ENCODE results near the gene MAPK7.

MAPK7 gene

DNA sequence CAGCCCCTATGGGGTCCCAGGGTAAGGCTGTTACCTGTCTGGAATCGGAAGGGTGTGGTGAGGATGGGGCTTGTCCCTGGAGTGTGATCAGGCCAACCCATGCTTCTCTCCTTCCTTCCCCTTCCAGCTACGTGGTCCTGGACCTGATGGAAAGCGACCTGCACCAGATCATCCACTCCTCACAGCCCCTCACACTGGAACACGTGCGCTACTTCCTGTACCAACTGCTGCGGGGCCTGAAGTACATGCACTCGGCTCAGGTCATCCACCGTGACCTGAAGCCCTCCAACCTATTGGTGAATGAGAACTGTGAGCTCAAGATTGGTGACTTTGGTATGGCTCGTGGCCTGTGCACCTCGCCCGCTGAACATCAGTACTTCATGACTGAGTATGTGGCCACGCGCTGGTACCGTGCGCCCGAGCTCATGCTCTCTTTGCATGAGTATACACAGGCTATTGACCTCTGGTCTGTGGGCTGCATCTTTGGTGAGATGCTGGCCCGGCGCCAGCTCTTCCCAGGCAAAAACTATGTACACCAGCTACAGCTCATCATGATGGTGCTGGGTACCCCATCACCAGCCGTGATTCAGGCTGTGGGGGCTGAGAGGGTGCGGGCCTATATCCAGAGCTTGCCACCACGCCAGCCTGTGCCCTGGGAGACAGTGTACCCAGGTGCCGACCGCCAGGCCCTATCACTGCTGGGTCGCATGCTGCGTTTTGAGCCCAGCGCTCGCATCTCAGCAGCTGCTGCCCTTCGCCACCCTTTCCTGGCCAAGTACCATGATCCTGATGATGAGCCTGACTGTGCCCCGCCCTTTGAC lies 2.4 kb downstream of the MAPK7 start:
- DNase-seq (ENCODE audit: low spot score): no peak

DNA sequence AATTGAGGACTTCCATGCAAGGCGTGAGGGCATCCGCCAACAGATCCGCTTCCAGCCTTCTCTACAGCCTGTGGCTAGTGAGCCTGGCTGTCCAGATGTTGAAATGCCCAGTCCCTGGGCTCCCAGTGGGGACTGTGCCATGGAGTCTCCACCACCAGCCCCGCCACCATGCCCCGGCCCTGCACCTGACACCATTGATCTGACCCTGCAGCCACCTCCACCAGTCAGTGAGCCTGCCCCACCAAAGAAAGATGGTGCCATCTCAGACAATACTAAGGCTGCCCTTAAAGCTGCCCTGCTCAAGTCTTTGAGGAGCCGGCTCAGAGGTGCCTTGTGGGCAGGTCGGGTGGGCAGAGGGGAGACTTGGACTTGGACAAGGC lies 3.1 kb downstream of the MAPK7 start:
- no peak for DNase-seq (ENCODE audit: low spot score)

DNA sequence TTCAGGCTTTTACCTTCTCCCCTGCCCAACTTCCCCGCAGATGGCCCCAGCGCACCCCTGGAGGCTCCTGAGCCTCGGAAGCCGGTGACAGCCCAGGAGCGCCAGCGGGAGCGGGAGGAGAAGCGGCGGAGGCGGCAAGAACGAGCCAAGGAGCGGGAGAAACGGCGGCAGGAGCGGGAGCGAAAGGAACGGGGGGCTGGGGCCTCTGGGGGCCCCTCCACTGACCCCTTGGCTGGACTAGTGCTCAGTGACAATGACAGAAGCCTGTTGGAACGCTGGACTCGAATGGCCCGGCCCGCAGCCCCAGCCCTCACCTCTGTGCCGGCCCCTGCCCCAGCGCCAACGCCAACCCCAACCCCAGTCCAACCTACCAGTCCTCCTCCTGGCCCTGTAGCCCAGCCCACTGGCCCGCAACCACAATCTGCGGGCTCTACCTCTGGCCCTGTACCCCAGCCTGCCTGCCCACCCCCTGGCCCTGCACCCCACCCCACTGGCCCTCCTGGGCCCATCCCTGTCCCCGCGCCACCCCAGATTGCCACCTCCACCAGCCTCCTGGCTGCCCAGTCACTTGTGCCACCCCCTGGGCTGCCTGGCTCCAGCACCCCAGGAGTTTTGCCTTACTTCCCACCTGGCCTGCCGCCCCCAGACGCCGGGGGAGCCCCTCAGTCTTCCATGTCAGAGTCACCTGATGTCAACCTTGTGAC lies 3.6 kb downstream of the MAPK7 start:
- DNase-seq (ENCODE audit: low spot score): no peak

DNA sequence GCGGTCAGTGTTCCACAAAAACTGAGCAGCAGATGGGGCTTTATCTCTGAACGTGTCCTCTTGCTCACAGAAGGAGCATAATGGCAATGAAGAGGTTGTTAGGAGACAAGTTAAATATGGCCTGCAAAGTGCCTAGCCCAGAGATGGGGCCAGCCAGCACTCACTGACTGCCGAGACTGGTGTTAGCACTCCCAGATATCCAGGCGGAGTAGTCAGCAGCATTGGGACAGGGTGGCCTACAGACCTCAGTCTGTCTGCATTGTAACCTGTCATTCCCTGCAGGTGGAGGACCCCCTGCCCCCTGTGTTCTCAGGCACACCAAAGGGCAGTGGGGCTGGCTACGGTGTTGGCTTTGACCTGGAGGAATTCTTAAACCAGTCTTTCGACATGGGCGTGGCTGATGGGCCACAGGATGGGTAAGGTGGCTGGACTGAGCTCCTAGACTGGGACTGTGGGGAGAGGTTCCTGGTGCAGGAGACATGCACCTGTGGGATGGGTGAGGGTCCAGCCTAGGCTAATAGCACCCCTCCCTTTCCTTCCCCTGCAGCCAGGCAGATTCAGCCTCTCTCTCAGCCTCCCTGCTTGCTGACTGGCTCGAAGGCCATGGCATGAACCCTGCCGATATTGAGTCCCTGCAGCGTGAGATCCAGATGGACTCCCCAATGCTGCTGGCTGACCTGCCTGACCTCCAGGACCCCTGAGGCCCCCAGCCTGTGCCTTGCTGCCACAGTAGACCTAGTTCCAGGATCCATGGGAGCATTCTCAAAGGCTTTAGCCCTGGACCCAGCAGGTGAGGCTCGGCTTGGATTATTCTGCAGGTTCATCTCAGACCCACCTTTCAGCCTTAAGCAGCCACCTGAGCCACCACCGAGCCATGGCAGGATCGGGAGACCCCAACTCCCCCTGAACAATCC lies 4.5 kb downstream of the MAPK7 start:
- no peak for DNase-seq (ENCODE audit: low spot score)

DNA sequence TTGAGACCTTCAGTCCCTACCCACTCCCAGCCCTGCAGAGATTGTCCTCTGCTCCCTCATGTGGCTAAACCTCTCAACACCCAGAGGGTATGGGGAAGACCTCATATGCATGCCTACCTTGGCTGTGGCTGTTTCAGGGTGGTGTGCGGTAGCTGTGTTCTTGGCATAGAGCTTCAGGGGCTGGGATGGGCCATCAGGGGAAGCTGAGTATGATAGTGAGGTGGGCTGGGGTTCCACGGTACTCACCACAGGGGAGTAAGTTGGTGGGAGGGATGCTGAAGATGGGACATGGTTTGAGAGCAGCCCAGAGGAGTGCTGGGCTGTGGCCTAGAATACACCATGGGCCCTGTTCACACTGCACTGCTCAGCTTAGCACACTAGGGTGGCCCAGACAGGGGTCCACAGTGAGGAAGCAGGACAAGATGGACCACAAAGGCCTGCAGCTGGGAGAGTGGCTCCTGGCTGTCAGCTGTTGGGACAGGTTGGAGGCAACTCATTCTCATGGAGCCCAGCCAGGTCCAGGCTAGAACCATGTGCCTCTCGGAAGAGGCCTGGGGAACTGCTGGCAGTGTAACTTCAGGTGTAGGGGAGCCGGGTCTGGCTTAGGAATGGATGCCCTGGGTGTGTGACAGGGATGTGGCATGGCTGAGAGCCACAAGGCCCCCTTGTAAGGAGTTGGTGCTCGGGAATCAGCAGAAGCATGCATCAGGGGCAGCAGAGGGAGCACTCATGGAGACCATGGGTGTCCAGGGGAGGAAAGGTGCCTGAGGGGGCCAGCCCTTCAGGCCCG lies 5.6 kb downstream of the MAPK7 start:
- DNase-seq (ENCODE audit: low spot score): no peak

DNA sequence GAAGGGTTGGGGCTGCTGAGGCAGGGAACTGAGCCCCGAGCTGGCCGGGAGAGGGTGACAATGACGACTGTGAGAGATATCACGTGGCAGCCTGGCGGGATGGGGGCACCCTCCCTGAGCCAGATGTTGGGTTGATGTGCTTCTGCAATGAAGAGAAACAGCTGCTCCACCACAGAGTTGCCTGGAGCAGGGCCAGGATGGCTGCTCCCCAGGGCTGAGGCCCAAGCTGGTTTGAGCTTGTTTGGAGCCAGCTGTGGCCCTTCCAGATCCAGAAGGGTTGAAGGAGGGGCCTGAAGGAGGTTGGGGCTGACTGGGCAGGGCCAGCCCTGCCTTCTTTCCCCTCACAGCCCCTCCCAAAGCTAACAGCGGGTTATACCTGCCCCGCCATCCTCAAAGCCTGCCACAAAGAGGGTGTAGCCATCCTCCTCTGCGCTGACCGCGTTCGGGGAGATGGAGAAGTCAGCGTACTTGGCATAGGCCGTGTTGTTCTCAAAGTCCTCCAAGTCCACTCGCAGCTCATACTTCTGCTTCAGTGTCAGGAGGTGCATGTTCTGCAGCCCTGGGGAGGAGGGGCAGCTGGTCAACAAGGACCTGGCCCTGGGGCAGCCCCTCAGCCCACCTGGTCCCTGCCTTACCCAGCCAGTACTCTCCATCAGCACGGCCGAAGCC lies 6.6 kb downstream of the MAPK7 start:
- DNase-seq (ENCODE audit: low spot score): no peak

DNA sequence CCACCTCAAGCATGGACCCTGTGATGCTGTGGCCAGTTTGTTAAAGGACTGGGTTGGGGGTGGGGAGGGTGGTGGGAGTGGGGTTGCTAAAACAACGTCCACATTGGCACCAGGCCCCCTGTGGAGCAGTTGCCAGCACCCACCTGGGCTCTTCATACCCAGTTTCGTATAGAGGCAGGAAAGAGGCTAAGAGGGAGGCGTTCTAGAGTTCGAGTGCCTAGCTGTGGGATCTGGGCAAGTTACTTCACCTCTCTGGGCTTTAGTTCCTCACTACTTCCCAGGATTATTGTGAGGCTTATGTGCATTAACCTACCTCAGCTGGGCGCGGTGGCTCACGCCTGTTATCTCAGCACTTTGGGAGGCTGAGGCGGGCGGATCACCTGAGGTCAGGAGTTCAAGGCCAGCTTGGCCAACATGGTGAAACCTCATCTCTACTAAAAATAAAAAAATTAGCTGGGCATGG lies 7.3 kb downstream of the MAPK7 start:
- no peak for DNase-seq (ENCODE audit: low spot score)

DNA sequence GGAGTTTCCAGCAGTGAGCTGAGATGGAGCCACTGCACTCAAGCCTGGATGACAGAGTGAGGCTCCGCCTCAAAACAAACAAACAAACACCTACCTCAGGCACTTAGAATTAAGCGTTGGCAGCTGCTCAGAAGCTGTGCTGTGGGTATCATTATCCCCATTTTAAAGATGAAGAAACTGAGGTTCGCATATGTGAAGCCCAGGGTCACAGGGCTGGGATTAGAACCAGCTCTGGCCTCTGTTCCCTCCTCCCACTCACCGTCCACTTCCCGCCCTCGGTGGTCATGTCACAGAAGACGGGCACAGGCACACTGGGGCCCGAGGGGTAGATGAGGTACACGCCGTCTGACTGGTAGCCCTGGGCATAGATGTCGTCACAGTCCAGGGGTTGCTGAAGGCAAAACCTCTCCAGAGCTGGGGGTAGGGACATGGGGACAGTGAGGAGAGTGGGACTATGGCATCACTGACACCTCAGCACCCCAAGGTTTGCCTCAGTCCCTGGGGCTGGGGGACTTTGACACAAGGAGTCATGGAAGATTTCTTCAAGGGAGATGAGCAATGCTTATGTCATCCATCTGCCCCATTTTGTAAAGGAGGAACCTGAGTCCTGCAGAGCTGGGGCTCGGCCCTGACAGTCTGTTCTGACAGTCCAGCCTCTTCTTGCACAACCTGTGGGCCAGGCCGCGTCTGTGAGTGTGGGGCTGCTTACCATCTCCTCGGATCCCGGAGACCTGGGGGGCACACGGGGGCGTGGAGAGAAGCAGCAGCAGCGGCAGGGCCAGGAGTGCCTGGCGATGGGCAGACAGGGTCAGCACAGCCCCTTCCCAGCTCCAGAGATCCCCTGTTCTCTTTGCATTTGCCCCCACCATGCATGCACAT lies 8.0 kb downstream of the MAPK7 start:
- no peak for DNase-seq (ENCODE audit: low spot score)

DNA sequence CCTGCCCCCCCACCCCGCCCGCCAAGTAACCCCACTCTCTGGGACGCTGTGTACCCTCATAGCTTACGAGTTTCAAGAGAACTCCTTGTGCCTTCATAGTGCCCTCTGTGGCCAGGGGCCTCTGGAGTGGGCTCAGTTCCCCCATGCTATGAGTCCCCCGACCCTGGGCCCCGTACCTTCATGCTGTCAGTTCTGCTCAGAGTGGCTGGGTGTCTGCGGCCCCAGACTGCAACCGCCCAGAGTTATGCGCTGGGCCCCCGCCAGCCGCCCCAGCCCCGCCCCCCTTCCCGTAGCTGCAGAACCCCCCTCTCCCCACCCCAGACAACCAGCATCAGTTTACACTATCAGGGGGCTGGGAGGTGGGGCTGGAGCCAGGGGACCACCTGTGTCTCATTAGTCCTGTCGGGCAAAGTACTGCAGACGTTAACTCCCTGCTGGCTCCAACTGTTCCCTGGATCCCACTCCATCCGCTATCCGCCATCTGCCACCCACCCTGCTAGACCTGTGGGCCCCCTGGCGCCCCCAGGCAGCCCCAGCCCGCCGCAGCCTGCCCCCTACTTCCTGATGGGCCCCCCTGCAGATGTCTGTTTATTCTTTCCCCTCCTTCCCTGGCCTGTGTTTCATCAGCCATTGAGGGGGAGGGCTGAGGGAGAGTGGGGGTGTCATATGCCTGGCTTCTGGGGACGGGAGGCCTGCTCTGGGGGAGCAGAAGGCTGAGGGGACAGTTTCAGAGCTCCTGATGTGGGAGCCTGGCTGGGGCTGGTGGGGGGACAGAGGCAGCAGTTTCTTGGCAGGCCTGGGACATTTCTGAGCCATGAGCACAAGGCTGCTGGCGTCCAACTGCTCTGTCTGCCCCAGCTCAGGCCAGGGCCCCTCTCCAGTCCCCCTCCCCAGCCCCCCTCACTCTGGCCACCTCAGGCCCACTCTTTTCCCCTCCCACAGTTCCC lies 8.9 kb downstream of the MAPK7 start, which contains the start of gene MFAP4:
Gene MFAP4 (minus strand): TSS at position 217 of the 947 bp plus-strand sequence. CDS start 35 bp downstream, at position 182.
- DNase-seq (ENCODE audit: low spot score): no peak

DNA sequence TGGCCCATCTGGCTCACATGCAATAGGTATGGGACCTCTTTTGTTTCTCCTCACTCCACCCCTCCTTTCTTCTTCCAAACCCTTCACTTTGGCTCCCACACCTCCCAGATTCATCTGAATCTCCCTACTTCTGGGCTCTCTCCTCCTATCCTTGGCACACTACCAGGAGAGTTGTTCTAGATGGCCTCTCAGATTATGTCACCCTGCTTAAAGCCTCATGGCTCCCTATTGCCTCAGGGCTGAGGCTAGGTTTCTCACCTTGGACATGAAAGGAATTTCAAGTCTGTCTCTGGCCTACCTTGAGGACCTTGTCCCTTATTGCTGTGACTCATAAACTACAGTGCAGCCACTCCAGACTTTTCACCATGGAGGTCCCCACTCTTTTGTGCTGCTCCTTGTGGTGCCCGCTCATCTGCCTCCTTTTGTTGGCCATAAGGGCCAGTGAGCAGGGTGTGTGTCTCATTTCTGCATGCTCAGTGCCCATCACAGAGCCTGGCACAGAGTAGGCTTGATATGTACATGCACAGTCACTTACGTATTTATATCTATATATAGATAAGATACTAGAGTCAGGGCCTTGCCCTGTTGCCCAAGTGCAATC lies 9.7 kb downstream of the MAPK7 start:
- no peak for DNase-seq (ENCODE audit: low spot score)

DNA sequence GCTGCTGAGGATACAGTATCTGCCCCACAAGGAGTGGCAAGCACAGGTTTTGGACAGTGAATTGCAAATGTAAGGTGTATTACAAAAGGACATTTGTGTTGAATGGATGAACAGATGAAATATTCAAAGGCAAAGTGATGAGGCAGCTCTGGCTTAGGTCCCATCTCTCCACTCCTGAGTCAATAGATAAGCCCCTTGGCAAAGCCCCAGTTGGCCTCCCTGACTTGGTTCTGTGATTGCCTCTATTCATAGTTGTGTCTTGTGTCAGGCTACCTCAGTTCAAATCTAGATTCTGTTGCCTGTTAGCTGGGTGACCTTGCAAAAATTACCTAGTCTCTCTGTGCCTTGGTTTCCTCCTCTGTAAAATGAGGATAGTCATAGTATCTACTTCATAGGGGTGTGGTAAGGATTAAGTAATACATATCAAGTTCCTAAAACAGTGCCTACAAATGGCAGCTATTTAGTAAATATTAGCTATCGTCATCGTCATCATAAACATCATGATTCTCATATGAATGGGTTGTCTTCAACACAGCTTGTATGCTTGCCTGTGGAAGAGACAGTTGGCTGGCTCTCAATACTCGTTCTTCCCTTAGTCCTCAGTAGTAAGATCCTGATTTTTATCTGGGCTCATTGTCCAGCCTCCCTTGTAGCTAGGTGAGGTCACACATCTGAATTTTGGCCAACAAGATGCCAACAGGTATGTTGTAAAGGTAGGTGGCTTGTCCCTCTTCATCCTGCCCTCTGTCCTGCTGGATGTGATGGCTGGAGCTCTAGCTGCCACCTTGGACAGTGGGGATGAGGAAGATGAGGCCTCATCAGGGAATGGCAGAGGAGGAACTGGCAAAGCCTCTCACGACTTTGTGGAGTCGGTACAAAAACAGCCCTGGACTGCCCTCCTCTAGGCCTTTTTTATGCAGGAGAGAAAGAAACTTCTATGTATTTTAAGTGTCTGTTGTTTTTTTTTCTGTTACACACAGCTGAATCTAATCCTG lies 10.8 kb downstream of the MAPK7 start:
- DNase-seq (ENCODE audit: low spot score): no peak

DNA sequence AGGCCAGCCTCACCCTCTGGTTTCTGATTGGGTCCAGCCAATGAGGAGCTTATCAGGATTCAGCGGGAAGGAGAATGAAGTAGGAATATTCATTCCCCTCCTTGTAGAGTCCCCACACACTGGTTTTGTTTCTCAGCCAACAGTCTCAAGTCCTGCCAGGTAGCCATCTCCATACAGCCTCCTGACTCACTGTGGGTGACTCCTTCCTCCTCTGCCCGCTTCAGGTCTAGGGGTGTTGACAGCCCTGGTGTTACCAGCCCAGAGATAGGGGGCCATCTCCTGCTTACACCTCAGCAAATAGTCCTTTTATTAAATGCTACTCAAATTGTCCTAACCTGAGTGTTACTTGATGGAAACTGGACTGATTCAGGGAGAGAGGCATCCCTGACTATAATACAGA lies 12.7 kb downstream of the MAPK7 start:
- no peak for DNase-seq (ENCODE audit: low spot score)

DNA sequence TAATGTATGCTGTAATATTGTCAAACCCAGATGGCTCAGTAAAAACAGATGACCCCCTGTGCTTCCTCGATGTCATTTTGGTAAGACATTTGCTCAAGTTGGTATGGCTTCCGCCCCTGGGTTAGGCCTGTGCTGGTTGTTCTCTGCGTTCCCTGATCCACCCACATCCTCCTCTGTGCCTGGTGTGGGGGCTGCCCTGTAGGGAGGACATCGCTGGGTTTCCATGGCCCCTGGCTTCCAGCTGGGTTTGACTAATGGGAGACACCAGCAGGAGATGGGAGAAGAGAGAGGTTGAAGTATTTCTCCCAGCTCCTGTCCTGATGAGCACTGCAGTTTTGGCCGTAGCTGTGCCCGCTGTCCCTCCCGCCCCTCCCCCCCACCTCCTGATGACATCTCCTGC lies 13.1 kb downstream of the MAPK7 start:
- no peak for DNase-seq (ENCODE audit: low spot score)

DNA sequence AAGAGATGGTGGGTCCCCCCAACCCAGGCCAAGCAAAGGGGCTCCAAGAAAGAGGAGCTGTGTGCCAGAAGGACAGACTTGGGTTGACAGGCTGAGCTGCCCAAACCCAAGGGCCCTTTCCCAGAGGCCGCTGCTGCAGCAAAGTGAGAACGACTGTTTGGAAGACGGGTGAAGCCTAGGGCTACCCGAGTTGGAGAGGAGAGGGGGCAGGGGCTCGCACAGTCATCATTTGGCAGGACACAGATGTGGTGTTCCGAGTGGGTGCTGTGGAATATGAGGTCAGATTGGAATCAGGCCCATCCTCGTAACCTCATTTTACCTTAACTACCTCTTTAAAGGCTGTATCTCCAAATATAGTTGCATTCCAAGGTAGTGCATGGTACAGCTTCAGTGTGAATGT lies 14.0 kb downstream of the MAPK7 start:
- DNase-seq (ENCODE audit: low spot score): no peak

DNA sequence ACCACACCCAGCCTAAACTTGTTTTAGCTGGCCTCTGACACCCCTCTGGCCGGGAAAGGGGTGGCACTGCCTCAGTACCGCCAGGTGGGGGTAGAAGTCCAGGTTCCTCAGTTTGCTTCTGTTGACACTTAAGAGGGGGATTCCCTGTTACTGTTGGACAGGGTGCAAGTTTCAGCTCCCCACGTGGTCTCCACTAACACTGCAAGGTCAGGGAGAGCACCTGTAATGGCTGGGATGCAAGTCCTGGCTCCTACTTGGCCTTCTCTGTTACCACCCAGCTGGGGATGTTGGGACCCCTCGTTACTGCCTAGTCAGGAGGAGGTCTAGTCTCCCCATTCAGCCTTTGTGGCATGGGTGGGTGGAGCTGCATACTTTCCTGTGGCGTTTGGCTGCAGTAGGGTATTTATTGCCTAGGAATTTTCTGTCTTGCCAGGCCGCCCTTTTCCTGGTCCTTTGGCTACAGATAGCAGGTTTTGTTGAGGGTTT lies 19.3 kb downstream of the MAPK7 start:
- no peak for DNase-seq (ENCODE audit: low spot score)

DNA sequence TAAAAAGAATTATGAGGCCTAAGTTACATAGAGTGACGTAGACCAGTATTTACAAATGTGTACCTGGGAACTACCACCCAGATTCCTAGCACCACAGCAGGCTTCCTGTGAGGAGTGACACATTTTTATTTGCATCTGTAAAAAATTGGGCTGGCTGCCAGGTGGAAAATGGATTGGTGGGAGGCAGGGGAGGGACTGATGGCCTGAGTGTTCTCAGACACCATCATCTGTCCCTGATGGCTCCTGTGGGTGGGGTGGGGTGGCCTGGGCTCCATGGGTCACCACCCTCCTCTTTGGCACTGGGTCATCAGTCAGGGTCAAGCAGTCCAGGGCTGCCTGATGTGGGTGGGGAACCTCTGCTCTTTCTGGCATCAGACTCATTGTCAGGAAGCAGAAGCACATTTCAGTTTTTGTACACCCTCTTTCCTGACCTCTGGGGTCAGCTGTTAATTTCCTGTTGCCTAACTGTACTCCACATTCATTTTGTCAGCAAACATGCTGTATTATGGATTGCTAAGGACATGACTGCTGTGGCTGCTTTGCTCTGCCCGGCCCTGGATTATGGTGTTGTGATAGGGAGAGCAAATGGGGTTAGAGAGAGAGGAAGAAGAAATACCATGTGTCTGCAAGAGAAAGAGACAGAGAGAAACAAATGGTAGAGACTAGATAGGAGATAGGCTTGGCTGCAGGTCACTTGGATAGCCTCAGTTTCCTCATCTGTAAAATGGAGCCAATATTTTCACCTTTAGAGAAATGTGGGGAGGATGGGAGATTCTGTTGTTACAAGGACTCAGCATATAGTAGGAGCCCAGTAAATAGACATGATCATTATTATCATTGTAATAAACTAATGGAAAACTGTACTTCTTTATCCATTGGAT lies 20.2 kb downstream of the MAPK7 start:
- DNase-seq (ENCODE audit: low spot score): no peak
